ENCODE results near the gene CENPM. TPM values are rescaled to one million over a fixed set of nuclear protein-coding genes. Genes with fewer than 3 reads are reported as not detected.

The CENPM gene
- total and polyA plus RNA-seq, 9 of the 15 experiments (the other 6 are each of a cell fraction or from before 2014, with no cell fraction given) = 11.3 to 67.7 (median 32.3) TPM

- Histone ChIP-seq H3K9me3 (replicated peaks; ENCODE audit: control insufficient read depth, insufficient read depth, low read depth, low read length) (no peaks in the 10 kb centered on the region), H3K4me3 (no peak overlapping the region), H3K79me2 (ENCODE audit: control insufficient read depth, insufficient read depth, low read length) (no peaks in the 10 kb centered on the region), H3K27ac (ENCODE audit: extremely low read depth, low read depth, low read length) (no peak overlapping the region), H3K9ac (ENCODE audit: insufficient read depth in 1 of 2, low read depth in 2 of 2, low read length in 2 of 2) (peak overlapping the region in 1 of 2 experiments; percentile 88; a peak in 1 of 4 replicates), H3K27me3 (ENCODE audit: control insufficient read depth in 2 of 2, insufficient read depth in 2 of 2, low read length in 2 of 2) (0 out of 5 replicates have a peak, but pooled peaks cover 0 to 4% of the 10 kb centered on the region in 2 experiments), H3K4me2 (ENCODE audit: insufficient read depth, low read length) (no peak overlapping the region), H3K36me3 (ENCODE audit: control insufficient read depth, insufficient read depth, low read length) (no peaks in the 10 kb centered on the region), H4K20me1 (replicated peaks; ENCODE audit: control insufficient read depth, insufficient read depth, low read length) (peaks cover 9% of the 10 kb centered on the region; the same call in 1 of the 2 replicates), H3K4me1 (replicated peaks in 1 of 2; ENCODE audit: control insufficient read depth in 2 of 2, insufficient read depth in 2 of 2, low read length in 2 of 2) (peaks cover 6 to 41% of the 10 kb centered on the region in 2 experiments; a peak in 3 of 5 replicates), H2AFZ (ENCODE audit: low read depth, low read length) (no peak overlapping the region), H3K9me1 (ENCODE audit: control insufficient read depth, insufficient read depth, low read length) (no peaks in the 10 kb centered on the region)
- ChIA-PET CTCF (ENCODE audit: low intra/inter-chr PET ratio) (interaction anchor here (0.7 kb wide), 1 partner anchor 53 kb away, joined by 4 read pairs; no protein-coding TSS in a partner anchor), POLR2A (interaction anchor here (0.6 kb wide), 1 partner anchor 48 kb away, joined by 4 read pairs; no protein-coding TSS in a partner anchor)
- DNase-seq (ENCODE audit: extremely low read depth in 1 of 4, low spot score in 3 of 4) = peak in 2 of 4 experiments; percentile 39 to 42
- intact Hi-C loops (cut with micrococcal nuclease) (no loop called here), in situ Hi-C loops (cut with MboI) (no loop called here)
- FAIRE-seq = no peak
- 48% methylated on average over 22 of the region's 79 CpGs for WGBS (ENCODE audit: insufficient coverage, low coverage, missing lambda C conversion rate)
- BruUV-seq (replicated peaks) = no TSS peak
- no peak for ATAC-seq
- 0 out of 2 replicates have a peak, but pooled peaks have one; percentile 20 for TF ChIP-seq L3MBTL2 (IDR thresholded peaks at IDR 0.05)
- peak; percentile 42; the same call in 1 of the 2 replicates for TF ChIP-seq BHLHE40 (IDR thresholded peaks at IDR 0.05; ENCODE audit: low read length)
- peak; percentile 32 to 76 for TF ChIP-seq E2F6 (IDR thresholded peaks at IDR 0.05; ENCODE audit: borderline replicate concordance in 1 of 2, extremely low read depth in 1 of 2, insufficient read depth in 1 of 2, insufficient read length in 1 of 2, low read depth in 1 of 2, low read length in 1 of 2, poor library complexity in 1 of 2, severe bottlenecking in 1 of 2)
- no peak for TF ChIP-seq ETV5 (CRISPR knock-in tag; IDR thresholded peaks at IDR 0.05; ENCODE audit: low read depth)
- TF ChIP-seq ZNF398 (CRISPR knock-in tag; IDR thresholded peaks at IDR 0.05) = no peak
- peak; percentile 70; the same call in 1 of the 2 replicates for TF ChIP-seq ZBTB33 (CRISPR knock-in tag; IDR thresholded peaks at IDR 0.05)
- peak; percentile 70; the same call in 1 of the 2 replicates for TF ChIP-seq HDAC6 (IDR thresholded peaks at IDR 0.05; ENCODE audit: low read depth, low read length)
- TF ChIP-seq ZNF717 (CRISPR knock-in tag; IDR thresholded peaks at IDR 0.05) = no peak
- TF ChIP-seq TSHZ1 (CRISPR knock-in tag; IDR thresholded peaks at IDR 0.05) = no peak
- TF ChIP-seq ZNF384 (IDR thresholded peaks at IDR 0.05; ENCODE audit: low read depth, low read length) = no peak
These were observed 33.0 kb downstream of the CENPM start for GRCh38 chr22:41913842-41914534.

Measured in K562 (cell line).